OCI-M1 (cell line): ENCODE results near the gene MCM3.

Experiments
- DNase-seq: peaks from one replicate; lab custom pipeline; 2025; lab: John Stamatoyannopoulos, UW

MCM3 gene

DNA sequence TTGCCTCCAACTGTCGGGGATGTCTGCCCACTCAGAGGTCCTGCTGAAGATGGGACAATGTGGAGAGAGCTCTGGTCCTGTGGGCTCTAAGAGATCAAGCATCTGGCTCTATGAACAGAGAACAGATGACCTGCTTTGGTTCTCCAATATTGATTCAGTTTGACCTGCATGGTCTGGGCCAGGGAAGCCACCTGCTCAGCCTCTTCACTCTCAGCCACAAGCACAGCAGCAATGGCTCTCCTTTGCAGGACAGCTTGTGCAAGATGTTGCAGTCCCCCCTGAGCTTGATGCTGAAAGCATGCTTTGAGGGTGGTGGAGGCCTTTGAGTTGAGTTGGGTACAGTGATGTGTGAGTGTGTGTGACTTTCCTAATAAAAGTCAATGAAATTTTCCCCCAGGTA lies 18.6 kb upstream of the MCM3 start:
- peak; percentile 72 for DNase-seq

- DNase-seq = peak; percentile 90
Observed at GRCh38 chr6:52301326-52301725, 16.8 kb upstream of the MCM3 start.

GRCh38 chr6:52300489-52300931 lies 16.0 kb upstream of the MCM3 start:
- no peak for DNase-seq

DNA sequence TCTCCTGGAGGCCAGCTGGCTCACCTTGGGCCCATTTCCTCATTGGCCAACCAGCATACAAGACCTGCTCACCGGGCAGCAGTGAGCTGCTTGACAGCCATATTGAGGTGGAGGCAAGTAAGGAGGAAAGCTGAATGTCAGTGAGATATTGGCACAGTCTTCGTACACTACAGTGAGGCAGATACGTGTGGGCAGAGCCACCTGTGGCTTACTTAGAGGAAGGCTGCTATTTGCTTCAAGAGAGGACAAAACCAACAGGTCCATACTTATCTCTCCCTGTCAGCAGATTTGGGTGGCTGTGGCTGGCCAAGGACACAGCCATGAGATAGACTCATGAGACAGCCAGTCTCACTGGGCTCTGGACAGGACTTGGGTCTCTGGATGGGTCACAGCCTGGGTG lies 15.1 kb upstream of the MCM3 start:
- peak; percentile 61 for DNase-seq

DNA sequence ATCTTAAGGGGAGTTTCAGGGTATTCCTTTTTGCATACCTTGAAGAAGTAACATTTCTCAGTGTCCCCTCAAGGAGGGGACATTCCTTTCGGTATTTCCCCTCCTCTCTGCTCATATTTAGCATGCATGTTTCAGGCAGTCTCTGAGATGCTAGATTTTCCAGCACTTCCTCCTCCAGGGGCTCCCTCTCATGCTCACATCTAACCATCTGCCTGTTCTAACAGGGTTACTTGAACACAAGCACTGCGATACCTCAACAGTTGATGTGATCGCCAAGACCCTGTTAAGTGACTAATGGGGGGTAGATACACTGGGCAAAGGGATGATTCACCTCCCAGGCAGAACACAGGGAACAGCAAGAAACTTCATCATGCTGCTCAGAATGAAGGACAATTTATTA lies 12.9 kb upstream of the MCM3 start:
- peak; percentile 44 for DNase-seq

DNA sequence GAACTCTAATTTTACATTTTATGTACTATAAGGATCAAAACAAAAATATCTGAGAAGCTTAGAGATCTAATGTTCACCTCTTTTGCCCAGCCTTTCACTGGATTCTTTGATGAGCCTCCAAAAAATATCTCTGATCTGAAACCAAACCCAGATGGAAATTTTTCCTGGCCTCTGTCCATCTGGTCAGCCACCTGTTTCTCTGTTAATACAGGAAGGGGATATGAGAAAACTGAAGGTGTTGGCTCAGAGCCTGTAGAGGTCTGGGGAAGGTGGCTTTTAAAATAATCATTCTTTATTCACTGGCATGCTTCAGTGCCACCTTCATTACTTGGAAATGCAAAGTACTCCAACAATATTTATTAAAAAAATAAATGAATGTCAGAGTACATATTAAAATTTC lies 8.5 kb upstream of the MCM3 start:
- no peak for DNase-seq

- no peak for DNase-seq
Observed at GRCh38 chr6:52288841-52289240, 4.3 kb upstream of the MCM3 start.

DNA sequence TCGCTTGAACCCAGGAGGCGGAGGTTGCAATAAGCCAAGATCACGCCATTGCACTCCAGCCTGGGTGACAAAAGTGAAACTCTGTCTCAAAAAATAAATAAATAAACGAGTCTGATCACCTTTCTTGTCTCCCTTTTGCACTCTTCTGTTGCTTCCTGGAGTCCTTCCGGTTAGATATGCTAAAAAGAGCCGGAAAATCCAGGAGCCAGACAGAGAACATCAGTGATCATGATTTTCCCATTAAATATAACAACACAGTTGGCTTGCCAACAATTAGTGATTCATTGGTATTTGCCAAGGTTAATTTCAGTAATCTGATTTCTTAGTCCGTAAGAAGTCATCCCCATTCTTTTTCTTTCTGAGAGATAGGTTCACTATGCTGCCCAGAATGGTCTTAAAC lies 3.7 kb upstream of the MCM3 start:
- no peak for DNase-seq

GRCh38 chr6:52286798-52287432 lies 2.4 kb upstream of the MCM3 start:
- DNase-seq = peak; percentile 97

- DNase-seq = peak; percentile 93
Observed at GRCh38 chr6:52285177-52286068, 881 bp upstream of the MCM3 start.

DNA sequence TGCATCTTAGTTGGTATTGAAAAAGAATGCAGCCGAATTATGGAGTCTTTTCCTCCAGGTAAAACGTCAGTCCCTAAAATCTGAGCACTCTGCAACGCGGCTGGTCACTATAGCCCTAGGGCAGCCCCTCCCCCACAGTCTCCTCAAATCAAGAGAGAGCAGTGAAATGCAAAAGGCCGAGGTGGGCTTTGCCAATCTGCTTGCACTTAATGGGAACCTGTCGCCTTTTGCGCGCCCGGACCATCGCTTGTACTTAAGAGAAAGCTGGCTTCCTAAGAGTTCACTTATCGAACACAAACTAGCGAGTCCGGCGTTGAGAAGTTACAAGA lies 447 bp downstream of the MCM3 start:
- peak; percentile 83 for DNase-seq

DNA sequence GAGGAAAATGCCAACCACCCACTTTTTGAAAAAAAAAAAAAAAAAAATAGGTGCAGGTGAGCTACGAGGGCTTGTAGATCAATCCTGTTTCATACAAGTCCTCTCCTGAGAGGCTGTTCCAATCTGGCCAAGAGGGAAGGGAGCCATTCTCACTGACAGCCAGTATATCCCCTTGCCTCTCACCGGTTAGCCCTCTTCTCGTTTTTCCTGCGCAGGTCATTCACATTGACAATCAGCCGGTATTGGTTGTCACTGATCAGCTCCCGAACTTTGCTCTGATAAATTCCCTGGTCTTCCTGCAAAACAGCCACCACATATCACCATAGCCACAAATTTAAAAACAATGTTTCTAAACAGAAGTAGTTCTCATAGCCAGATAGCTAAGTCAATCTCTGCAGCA lies 1.4 kb downstream of the MCM3 start:
- no peak for DNase-seq

DNA sequence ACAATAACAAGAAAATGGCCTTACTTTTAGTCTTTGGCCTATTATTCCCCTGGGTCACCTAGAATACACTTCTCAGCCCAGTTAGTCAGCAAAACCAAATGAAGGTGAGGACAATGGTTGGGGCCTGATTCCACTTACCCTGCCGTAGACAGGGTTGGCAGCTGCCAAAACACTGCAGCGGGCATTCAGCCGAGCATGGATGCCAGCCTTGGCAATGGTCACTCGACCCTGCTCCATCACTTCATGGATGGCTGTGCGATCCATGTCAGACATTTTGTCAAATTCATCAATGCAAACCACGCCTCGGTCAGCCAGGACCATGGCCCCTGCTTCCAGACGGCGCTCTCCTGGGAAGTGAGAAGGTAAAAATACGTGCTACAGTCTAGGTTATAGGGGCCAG lies 8.4 kb downstream of the MCM3 start:
- no peak for DNase-seq

- no peak for DNase-seq
Observed at GRCh38 chr6:52271852-52272460, 12.6 kb downstream of the MCM3 start.

DNA sequence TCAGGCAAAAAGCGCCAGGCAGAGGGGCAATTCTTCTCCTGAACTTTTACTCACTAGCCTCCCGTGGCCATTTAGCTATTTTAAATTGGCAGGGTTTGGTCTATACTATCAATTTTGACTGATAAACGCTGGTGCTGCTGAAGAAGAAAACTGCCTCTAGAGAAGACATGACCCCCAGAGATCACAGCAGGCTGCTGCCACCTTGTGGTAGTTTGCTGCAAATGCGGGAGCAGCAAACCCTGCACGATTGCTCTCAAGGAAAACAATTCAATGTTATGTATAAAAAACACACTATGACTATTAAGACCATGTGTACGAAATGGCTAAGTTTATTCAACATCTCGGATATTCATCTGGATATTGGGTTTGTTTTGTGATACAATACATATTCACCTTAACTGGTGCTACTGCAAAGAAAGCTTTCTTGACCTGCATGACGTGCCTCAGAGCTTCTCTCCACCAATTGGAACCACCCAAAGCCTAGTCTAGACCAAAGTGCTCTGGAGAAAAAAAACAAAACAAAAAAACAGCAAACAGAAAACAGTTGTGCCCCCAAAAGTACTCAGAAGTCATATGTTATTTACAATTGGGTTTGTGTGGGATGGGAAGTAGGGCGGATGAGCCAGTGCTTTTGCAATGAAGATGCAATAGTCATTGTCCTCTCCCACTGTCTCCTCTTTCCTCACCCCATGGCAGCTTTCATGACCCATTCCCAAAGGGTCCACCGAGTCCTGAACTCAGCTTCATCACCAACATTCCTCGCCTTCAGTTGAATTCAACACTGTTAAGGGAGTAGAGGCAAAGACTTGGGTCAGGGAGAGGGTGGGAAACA lies 20.6 kb downstream of the MCM3 start:
- peak; percentile 83 for DNase-seq

DNA sequence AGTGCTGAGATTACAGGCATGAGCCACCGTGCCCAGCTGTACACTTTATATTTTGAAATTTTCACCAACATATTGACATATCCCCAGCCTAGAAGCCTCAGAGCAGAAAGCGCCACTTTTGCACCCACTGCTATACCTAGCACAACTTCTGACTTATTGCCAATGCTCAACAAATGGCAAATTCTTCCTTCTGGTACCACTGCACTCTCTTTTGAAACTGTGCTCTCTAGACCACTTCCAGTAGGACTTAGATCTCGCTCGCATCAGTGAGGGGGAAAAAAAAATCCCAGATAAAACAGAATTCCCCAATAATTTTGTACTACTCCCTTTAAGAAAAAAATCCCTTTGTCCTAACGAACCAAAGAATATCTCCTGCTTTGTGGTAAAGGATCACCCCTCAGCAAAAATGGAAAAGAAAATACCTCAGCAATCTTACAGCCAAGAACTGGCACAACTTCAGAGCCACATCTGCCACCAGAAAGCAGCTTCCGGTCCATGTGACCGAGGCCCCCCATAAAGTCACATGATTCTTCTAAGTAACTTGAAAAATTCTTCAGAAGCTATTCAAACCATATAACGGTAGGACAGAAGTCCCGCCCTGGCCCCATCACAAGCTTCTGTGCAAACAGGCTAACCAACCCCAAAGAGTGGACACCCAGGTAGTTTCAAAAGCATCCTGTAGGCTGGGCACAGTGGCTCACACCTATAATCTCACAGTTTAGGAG lies 21.8 kb downstream of the MCM3 start:
- DNase-seq = no peak

GRCh38 chr6:52261229-52261628 lies 23.3 kb downstream of the MCM3 start:
- DNase-seq = no peak

- DNase-seq = no peak
Observed at GRCh38 chr6:52260634-52261033, 23.9 kb downstream of the MCM3 start.

DNA sequence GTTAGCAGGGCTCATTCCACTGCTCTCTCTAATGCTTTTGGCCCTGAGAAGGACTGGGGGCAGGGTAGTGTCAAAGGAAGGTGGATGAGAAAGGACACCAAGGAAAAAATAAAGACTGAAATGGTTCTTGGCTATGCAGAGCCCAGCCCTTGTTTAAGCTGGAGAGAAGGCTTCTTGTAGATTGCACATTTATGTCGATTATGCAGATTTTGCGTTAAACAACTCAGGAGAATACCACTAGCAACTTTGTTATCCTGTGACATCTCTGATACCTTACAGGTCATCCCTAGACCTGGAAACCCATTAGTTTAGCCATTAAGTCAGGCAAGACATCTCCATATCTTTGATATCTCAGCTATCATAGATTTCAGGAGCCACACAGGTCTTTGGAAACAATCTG lies 29.1 kb downstream of the MCM3 start:
- no peak for DNase-seq

DNA sequence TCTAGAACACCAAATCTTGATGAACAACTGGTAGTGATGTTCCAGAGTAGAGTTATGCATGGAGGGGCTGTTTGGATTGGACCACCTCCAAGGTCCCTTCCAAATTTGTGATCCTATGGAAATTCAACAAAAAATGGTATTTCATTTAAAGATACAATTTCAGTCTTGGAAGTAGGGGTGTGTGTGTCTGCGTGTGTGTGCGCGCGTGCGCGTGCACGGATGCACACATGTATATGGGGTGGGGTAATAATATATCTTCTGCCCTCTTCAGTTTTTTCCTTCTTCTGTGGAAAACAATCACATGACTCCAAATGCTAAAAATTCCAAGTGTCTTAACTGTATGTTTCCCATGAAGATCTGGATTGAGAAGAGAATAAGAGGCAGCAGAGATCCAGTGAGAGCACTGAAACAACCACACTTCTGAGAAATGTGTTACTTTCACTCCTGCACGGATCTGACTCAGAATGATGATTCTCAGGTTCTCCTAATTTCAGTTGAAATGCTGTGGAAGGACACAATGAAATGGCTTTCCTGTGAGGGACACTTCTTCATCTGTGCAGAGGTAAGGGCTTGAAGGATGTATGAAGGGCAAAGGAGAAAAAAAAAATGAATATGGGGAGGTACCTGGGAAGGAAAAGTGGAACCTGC lies 29.7 kb downstream of the MCM3 start:
- DNase-seq = no peak

- DNase-seq = no peak
Observed at GRCh38 chr6:52253494-52253893, 31.0 kb downstream of the MCM3 start.
